ENCODE results near the gene GEN1. TPM values are rescaled to one million over a fixed set of nuclear protein-coding genes. Genes with fewer than 3 reads are reported as not detected.

GEN1 gene
- total and polyA plus RNA-seq, 10 of the 15 experiments (the other 5 are each of a cell fraction or from before 2014, with no cell fraction given) = 6.0 to 49.6 (median 36.0) TPM

DNA sequence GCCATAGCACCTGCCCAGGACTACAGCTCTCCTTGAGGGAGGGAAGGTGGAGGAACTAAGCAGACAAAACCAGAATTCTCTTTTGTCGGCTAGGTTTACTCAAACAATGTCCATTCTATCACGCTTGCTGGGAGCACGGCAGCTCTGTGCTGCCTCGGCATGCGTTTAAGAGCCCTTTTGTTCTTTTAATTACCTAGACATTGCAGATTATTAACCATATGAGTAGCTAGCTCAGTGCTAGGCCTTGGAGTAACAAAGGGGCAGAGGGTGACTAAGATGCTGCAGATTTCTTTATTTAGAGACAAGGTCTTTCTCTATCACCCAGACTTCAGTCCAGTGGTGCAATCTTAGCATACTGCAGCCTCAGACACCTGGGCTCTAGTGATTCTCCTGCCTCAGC, 73.4 kb downstream of the GEN1 start:
- ATAC-seq = no peak
- ChIA-PET RAD21 (ENCODE audit: unreplicated experiment) (interaction anchor here (0.8 to 1.7 kb wide), 4 partner anchors 17 to 107 kb away, joined by 3 to 6 read pairs (median 4); partner anchors contain the start of genes GEN1 and SMC6), SMC1A (ENCODE audit: uncharacterized antibody, unreplicated experiment) (interaction anchor here (0.8 to 15.2 kb wide), 9 partner anchors 14 to 108 kb away, joined by 3 to 288 read pairs (median 4); partner anchors contain the start of genes GEN1, MSGN1 and SMC6), POLR2A (interaction anchor here (1.2 kb wide), 1 partner anchor 28 kb away, joined by 3 read pairs; no protein-coding TSS in a partner anchor), CTCF (interaction anchor here (0.5 to 8.3 kb wide), 10 partner anchors 11 to 732 kb away, joined by 3 to 45 read pairs (median 4); no protein-coding TSS in a partner anchor)
- H3K4me1 ChIP-seq (ENCODE audit: control insufficient read depth, insufficient read depth, low read length) = peaks cover 15% of the 10 kb centered on the region
- 96% methylated on average over 5 of the region's 5 CpGs for WGBS (ENCODE audit: insufficient coverage, insufficient replicate concordance, low lambda C conversion rate, missing lambda C conversion rate)
- peaks cover 3% of the 10 kb centered on the region; the same call in 1 of the 3 replicates for H3K9me3 ChIP-seq (replicated peaks; ENCODE audit: control insufficient read depth, insufficient read depth, low read length)
- in situ Hi-C loops (cut with MboI) (no loop called here), intact Hi-C loops (cut with micrococcal nuclease; ENCODE audit: unreplicated experiment) (no loop called here)
- no peaks in the 10 kb centered on the region for H3K79me2 ChIP-seq (ENCODE audit: control insufficient read depth, insufficient read depth, low read length)
- BruUV-seq (replicated peaks) = no TSS peak
- H3K9ac ChIP-seq (ENCODE audit: control insufficient read depth, insufficient read depth, low read length) = no peak overlapping the region
- H3K4me3 ChIP-seq = no peak overlapping the region
- no peaks in the 10 kb centered on the region for H3K36me3 ChIP-seq (ENCODE audit: control insufficient read depth in 2 of 2, insufficient read depth in 2 of 2, low read length in 1 of 2)
- no peaks in the 10 kb centered on the region for H4K20me1 ChIP-seq (ENCODE audit: control insufficient read depth, insufficient read depth)
- H2AFZ ChIP-seq (ENCODE audit: control insufficient read depth, low read depth, low read length) = no peak overlapping the region
- H3K27ac ChIP-seq (ENCODE audit: control insufficient read depth, insufficient read depth) = no peak overlapping the region
- TF ChIP-seq JUND (IDR thresholded peaks at IDR 0.05; ENCODE audit: low read depth, low read length) (no peak), ZZZ3 (IDR thresholded peaks at IDR 0.05; ENCODE audit: control insufficient read depth, insufficient read length, low read depth) (no peak), TAF1 (IDR thresholded peaks at IDR 0.05; ENCODE audit: borderline replicate concordance, low read depth, low read length) (no peak), TARDBP (IDR thresholded peaks at IDR 0.05; ENCODE audit: borderline replicate concordance) (no peak), ESRRA (IDR thresholded peaks at IDR 0.05; ENCODE audit: low read length) (no peak), ZNF384 (IDR thresholded peaks at IDR 0.05; ENCODE audit: borderline replicate concordance, low read depth, low read length) (no peak), PAX8 (IDR thresholded peaks at IDR 0.05) (no peak), IRF3 (IDR thresholded peaks at IDR 0.05) (no peak), ZNF217 (IDR thresholded peaks at IDR 0.05) (no peak), ZNF687 (IDR thresholded peaks at IDR 0.05) (no peak), MAX (IDR thresholded peaks at IDR 0.05; ENCODE audit: low read depth, low read length) (no peak), IKZF1 (conservative IDR thresholded peaks at IDR 0.05) (no peak), HDGF (IDR thresholded peaks at IDR 0.05) (no peak), RCOR1 (conservative IDR thresholded peaks at IDR 0.05; ENCODE audit: low read depth, low read length) (no peak)
- DNase-seq (ENCODE audit: low read depth, low spot score) = no peak
- no peak for FAIRE-seq
- H3K4me2 ChIP-seq (ENCODE audit: control insufficient read depth, insufficient read depth) = no peak overlapping the region
- no peaks in the 10 kb centered on the region for H3K27me3 ChIP-seq (replicated peaks in 1 of 2; ENCODE audit: control insufficient read depth in 2 of 2, insufficient read depth in 2 of 2, low read length in 1 of 2)
